Stimulated activated CD8-positive, alpha-beta memory T cell treated with anti-CD3 and anti-CD28 coated beads, Interleukin-7, amount 100 ng/mL, for 24 hours (primary cell): ENCODE measurements around the gene IL12RB1.

Experiments used
- DNase-seq: peaks from one replicate; pipeline ENCODE4 v3.0.0-alpha.2; 2020; ENCODE audit warnings: low read depth

IL12RB1 gene

DNA sequence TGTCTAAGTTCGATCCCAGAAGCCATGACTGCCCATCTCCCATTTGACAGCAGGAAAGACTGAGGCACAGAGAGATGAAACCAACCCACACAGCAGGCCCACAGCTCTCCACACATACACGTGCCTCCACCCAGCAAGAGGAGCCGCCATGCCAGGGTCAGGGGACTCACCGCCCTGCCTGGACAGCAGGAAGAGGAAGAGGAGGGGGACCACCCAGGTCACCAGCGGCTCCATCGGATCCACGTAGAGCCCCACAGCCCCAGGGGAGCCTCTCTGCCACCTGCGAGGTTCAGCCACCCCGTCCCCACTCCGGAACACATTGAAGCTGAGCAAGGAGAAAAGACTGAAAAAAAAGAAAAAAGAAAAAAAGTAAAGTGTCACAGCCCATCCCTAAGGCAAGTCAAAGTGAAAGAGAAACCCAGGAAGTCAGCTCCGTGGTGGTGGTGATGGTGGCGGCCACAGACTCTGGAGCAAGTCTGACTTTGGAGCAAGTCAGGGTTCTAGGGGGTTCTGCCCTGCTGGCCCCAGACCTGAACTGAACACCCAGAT is at the start of gene IL12RB1:
IL12RB1 (minus strand) TSS at position 345 of the 549 bp plus-strand sequence; CDS start at position 234, 111 bp downstream.
- DNase-seq, result no peak

DNA sequence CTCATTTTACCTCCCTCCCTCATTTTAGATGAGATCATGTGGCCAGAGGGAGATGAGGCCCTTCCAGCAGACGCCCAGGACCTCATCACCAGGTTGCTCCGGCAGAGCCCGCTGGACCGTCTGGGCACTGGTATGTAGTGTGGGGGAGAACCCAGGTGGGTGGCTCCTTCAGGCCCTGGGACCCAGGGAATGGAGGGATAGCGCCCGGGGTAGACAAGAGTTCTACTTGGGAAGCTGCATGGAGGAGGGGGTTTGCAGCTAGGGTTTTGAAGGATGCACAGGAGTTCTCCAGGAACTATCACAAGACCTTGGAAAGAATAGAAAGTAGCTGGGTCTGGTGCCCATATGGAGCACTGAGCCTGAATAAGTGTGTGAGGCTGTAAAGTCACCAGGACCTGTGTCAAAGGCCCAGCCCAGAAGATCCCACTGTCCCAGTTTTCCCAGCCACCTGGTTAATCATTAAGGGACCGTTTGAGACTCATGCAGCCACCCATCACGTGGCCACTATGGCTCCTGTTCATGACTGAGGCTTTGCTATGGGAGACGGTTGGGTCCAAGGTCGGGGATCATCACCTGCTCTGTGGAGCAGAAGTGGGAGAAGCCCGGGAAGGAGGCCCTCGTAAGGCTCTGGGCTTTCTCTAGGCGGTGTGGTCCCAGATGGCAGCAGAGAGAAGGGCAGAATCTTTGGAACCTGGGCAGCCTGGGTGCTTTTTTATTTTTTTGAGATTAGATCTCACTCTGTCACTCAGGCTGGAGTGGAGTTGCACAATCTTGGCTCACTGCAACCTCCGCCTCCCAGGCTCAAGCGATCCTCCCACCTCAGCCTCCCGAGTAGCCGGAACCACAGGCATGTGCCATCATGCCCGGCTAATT is 49.2 kb upstream of the IL12RB1 start:
- DNase-seq, result no peak

- no peak for DNase-seq
Measured at GRCh38 chr19:18131841-18132596, 45.3 kb upstream of the IL12RB1 start.

DNA sequence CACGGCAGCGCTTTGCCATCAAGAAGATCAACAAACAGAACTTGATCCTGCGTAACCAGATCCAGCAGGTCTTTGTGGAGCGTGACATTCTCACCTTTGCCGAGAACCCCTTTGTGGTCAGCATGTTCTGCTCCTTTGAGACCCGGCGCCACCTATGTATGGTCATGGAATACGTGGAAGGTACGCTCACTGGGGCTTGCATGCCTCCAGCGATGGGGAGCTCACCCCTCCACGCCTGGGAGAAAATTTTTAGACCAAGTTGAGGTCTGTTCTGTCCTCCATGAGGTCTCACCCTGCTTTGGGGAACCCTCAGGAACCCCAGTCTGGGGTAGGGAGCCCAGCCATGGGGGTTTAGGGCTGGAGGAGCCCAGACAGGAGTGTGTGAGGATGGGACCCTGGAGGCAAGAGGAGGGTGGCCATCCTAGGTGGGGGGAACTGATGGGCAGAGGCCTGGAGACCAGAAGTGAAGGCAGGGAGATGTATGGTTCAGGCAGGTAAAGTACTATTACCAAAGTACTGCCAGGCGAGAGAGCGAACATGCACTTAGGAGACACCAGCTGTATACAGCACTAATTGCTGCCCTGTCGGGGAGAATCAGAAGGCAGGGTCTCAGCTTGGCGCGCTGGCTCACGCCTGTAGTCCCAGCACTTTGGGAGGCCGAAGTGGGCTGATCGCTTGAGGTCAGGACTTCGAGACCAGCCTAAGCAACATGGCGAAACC is 43.9 kb upstream of the IL12RB1 start:
- no peak for DNase-seq

DNA sequence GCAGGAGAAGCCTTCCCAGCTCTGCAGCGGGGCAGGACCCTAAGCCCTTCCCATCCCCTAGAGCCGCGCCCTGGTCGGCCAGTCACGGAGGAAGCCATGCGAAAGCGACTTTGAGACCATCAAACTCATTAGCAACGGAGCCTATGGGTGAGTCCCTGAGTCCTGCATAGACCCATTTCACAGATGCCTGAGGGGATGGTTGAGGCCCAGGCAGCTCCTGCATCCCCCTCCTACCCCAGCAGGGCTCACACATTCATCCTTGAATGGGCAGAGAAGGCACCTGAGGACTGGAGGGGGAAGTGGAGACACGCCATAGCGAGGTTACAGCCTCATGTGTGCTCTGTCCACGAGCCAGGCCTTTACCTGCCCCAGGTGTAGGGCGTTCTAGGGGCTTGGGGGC is 42.1 kb upstream of the IL12RB1 start:
- DNase-seq, result no peak

DNA sequence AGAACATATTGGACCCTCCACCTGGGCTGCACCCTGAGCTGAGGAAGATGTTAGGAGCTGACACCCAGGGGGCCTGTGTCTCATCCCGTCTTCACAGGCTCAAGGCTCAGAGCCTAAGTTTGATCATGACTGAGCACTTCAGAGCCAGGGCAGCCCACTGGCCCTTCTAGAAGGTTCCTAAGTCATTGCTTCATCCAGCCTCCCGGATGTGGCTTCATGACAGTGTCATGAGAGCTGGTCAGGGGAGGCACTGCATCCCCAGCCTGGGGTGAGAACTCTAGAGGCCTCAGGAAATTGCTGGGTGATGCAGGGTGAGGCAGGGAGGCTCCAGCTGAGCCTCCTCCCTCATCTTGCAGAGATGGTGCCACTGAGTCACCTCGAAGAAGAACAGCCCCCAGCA is 41.3 kb upstream of the IL12RB1 start:
- no peak for DNase-seq

- DNase-seq, result no peak
Measured at GRCh38 chr19:18126097-18126496, 39.4 kb upstream of the IL12RB1 start.

- no peak for DNase-seq
Measured at GRCh38 chr19:18123819-18124218, 37.1 kb upstream of the IL12RB1 start.

GRCh38 chr19:18122860-18123795 is 36.4 kb upstream of the IL12RB1 start:
- no peak for DNase-seq

GRCh38 chr19:18122424-18122823 is 35.7 kb upstream of the IL12RB1 start:
- DNase-seq, result no peak

GRCh38 chr19:18121166-18121565 is 34.4 kb upstream of the IL12RB1 start:
- DNase-seq, result no peak

DNA sequence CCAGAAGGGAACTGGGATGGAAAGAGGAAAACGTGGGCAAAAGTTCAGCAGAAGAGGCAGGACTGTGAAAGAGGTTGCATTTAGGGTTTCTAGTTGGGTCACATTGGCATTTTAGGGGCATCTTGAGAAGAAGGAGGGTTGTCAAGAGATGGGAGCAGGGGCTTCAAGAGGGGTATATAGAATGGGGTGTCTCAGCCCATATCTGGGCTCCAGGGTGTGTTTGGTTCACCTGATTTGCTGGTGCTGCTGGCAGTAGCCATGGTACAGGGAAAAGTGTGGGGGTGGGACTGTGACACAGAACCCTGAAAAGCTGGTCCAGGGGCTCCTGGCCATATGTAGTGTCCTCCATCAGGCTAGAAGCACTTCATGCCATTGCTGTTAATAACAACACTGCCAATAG is 33.4 kb upstream of the IL12RB1 start:
- no peak for DNase-seq

- no peak for DNase-seq
Measured at GRCh38 chr19:18119717-18120105, 33.0 kb upstream of the IL12RB1 start.

- no peak for DNase-seq
Measured at GRCh38 chr19:18119013-18119716, 32.4 kb upstream of the IL12RB1 start.

GRCh38 chr19:18118420-18119012 is 31.8 kb upstream of the IL12RB1 start:
- DNase-seq, result no peak

DNA sequence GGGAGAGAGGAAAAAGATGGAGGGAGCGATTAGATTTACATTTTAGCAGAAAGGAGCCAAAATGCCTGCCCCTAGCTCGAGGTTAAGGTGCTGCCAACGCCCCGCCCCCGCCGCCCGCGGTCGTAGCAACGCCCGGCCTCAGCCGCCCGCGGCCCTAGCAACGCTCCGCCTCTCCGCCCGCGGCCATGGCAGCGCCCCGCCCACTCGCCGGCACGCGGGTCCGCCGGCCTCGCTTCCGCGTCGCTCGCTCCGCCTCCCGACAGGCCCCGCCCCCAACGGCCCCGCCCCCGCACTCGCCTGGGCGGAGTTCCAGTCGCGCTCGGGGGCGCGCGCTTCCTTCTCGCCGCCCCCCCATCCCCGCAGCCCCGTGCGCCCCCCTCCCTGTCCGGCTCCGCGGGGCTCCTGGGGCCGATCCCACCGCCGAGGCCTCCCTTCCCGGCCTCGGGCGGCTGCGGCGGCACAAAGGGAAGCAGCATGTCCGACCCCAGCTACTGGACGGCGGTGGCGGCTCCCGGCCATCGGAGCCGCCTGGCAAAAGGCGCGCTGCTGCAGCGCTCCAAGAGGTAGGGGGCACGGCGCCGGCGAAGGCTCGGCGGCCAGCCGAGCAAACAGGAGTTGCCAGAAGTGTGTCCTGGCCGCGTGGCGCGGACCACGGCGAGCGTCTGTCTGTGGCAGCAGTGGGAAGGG is 31.1 kb upstream of the IL12RB1 start:
- peak; percentile 89 for DNase-seq

DNA sequence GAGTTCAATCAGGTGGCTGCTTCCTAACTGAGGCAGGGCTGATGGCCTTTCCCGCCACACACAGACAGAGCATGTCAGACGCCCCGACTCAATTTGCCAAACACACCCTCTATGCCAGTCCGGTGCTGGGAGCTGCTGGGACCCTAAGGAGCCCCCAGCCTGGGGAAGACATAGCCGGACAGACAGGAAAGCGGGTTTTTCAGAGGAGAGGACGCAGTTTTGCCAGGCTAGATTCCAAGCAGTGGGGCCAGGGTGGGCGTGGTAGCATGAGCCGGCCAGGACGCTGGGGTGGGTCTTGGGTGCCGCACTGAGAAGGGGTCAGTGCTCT is 30.6 kb upstream of the IL12RB1 start:
- DNase-seq, result no peak

DNA sequence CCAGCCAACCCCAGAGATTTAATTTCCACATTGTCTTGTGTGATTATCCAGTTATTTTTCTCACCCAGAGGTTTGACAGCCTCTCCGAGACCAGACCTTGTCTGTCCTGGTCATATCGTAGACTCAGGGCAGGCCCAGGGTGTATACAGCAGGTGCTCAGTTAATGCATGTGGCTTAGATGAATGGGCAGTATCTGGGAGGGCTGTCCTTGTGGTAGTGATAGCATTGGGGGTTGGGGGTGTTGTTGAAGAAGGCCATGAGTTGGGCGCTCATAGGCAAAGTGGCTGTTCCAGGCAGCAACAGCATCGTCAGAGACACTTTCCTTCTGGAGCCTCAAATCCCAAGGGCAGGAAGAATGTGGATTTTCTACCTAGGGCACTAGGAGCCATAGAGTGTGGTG is 27.7 kb upstream of the IL12RB1 start:
- DNase-seq, result no peak

DNA sequence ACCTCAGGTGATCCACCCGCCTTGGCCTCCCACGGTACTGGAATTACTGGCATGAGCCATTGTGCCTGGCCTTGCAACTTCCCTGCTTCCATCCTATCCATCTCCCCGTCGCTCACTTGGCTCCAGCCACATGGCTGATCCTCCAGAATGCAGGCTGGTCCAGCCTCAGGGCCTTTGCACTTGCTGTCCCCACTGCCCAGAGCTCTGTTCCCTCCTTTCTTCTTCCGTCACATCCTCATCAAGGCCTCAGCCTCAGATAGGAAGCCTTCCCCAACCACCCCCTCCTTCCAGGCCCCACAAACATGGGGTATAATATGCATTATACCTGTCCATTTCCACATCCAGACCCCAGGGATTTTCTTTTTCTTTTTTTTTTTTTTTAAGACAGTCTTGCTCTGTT is 27.1 kb upstream of the IL12RB1 start:
- no peak for DNase-seq

GRCh38 chr19:18112989-18113478 is 26.3 kb upstream of the IL12RB1 start:
- DNase-seq, result peak; percentile 68
